Ramos (cell line): ENCODE data around the gene AK8.

Experiments used
- in situ Hi-C: fragments of 300-500 bp; cut with MboI; formaldehyde crosslinking; loops from one replicate; pipeline ENCODE4 v1.14.3; 2022; ENCODE audit warnings: low sequenced_read_pairs; ENCODE audit not compliant: unreplicated experiment

Gene AK8

GRCh38 chr9:132754236-132754635, 123.8 kb downstream of the AK8 start:
- in situ Hi-C loops: no loop called here

- in situ Hi-C loops: no loop called here
Measured at GRCh38 chr9:132753593-132753880, 124.5 kb downstream of the AK8 start.

- in situ Hi-C loops: no loop called here
Measured at GRCh38 chr9:132752877-132753592, 125.0 kb downstream of the AK8 start.

GRCh38 chr9:132750668-132751067, 127.4 kb downstream of the AK8 start:
- in situ Hi-C loops: no loop called here

GRCh38 chr9:132749306-132749705, 128.8 kb downstream of the AK8 start:
- in situ Hi-C loops: no loop called here

GRCh38 chr9:132748450-132748849, 129.6 kb downstream of the AK8 start:
- in situ Hi-C loops: no loop called here

- in situ Hi-C loops: no loop called here
Measured at GRCh38 chr9:132745756-132746709, 132.1 kb downstream of the AK8 start.

GRCh38 chr9:132744881-132745755, 133.0 kb downstream of the AK8 start:
- in situ Hi-C loops: no loop called here

- in situ Hi-C loops: no loop called here
Measured at GRCh38 chr9:132743931-132744479, 134.1 kb downstream of the AK8 start.

GRCh38 chr9:132742821-132743311, 135.2 kb downstream of the AK8 start:
- in situ Hi-C loops: no loop called here

- in situ Hi-C loops: no loop called here
Measured at GRCh38 chr9:132740526-132741309, 137.4 kb downstream of the AK8 start.

GRCh38 chr9:132739710-132740310, 138.3 kb downstream of the AK8 start:
- in situ Hi-C loops: no loop called here

- in situ Hi-C loops: no loop called here
Measured at GRCh38 chr9:132733260-132733815, 144.7 kb downstream of the AK8 start.

GRCh38 chr9:132732326-132733259, 145.5 kb downstream of the AK8 start:
- in situ Hi-C loops: no loop called here

GRCh38 chr9:132731230-132731629, 146.9 kb downstream of the AK8 start:
- in situ Hi-C loops: no loop called here

GRCh38 chr9:132730054-132731033, 147.7 kb downstream of the AK8 start:
- in situ Hi-C loops: no loop called here
